Stimulated activated CD8-positive, alpha-beta memory T cell treated with anti-CD3 and anti-CD28 coated beads, Interleukin-12 subunit alpha, Interleukin-12 subunit beta, amount 100 ng/mL, for 4 hours (primary cell): ENCODE data around the gene FBXL15.
A peak's percentile ranks its signal among the peaks of the same experiment; 100 is the strongest.

Source experiments
- DNase-seq: peaks from one replicate; pipeline ENCODE4 v3.0.0-alpha.2; 2020; ENCODE audit warnings: low read depth

FBXL15 gene

DNA sequence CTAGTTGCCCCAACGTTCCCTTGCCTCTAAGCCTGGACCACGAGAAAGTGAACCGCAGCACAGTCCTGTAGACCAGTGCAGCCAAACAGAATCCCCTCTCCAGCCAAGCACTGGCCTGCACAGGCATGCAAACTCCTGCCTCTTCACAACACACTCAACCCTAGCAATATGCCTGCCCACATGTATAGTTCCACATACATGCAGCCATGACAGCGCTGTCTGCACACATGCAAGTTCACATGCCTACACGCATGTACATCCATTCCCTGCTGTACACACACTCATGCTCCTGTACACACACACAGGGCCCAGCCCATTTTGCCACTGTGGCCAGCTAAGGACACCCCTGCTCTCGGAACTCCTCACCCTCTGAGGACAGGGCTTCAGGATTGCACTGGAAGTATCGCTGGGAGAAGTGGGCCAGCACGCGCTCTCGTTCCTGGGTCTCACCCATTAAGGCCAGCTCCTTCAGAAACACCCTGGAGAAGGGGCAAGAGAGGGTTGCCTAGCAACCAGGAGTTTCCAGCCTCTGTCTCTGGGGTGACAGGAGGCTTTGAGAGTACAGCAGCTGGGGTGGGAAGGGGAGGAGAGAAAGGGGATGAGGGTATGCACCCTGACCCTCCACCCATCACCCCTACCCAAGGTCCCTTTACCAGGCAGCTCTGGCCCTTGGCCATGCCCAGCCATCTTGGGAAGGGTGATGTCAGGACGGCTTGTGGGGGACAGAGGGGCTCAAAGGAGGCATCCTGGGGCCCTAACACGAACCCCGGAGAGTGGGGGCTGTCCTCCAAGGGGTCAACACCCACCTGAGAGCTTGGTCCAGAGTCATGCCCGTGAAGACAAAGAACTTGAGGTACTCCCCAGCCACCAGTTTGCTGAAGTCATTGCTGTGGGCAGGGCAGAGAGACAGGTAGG is 9.0 kb upstream of the FBXL15 start:
- DNase-seq: no peak

DNA sequence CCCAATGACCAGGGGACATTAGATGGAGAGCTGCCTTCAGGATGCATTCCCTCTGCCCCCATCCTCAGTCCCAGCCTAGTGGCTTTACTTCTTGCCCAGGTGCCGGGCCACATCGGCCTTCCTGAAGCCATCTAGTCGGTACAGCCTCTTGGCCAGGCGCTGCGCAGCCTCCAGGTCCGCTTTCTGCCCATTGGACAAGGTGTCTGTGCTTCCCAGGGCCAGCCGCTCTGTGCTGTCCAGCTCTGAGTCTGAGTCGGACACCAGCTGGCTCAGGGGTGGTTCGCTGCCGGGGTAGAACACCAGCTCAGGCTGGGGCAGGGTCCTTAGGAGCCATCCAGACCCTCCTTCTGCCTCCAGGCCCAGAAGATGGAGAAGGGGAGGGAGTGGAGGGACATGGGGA is 8.3 kb upstream of the FBXL15 start:
- no peak for DNase-seq

DNA sequence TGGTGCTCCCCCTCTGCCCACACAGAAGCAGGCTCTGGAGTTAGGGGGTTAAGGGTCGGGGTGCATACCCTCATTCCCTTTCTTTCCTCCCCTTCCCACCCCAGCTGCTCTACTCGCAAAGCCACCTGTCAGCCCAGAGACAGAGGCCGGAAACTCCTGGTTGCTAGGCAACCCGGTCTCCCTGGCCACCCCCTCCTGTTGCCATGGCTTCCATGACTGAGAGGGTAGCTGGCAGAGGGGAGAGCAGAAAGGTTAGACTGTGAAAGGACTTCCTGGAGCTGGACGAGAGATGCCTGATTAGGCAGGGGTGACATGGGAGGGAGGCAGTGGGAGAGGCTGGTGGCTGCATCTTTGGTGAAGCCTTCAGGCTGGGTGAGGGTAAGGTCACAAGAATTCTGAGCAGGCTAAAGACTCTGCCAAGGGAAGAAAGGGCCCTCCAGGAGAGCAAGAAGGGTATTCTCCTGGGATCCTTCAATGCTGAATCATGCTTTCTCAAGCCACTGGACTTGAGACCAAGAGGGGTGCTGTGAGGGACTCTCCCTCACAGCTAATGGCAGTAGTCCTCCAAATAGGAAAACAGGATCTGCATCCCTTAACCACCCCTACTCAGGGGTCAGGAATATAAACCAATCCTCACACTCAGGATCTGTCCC is 7.5 kb upstream of the FBXL15 start:
- DNase-seq: no peak

DNA sequence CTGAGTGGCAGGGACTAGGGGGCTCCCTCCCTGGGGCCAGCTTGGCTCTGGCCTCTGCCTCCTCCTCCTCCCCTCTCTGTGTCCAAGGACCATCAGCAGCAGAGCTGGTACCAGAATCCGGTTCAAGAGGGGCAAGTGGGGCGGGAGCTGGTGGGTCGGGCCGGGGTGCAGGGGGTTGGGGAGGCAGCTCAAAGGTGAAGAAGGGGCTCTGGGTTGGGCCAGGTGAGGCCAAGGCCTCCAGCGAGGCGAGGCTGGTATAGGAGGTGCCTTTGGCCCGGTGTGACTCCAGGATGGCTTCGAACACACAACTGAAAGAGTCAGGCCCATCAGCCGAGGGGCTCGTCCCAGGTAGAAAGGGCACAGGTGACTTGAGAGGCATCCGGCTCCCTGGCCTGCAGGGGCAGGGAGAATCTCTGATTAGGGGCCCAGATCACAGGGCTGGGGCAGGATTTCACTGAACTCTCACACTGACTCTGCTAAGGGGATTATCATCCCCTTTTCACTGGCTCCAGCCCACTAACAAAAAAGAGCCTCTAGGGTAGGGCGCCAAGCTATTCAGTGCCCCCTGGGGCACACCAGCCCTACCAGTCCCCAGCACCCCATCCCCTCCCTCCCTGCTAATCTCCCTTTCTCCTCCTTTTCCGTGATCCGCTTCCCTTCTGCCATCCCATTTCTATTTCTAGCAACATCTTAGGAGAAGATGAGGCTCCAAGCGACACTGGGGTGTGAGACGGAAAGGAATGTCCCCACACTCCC is 6.7 kb upstream of the FBXL15 start:
- no peak for DNase-seq

DNA sequence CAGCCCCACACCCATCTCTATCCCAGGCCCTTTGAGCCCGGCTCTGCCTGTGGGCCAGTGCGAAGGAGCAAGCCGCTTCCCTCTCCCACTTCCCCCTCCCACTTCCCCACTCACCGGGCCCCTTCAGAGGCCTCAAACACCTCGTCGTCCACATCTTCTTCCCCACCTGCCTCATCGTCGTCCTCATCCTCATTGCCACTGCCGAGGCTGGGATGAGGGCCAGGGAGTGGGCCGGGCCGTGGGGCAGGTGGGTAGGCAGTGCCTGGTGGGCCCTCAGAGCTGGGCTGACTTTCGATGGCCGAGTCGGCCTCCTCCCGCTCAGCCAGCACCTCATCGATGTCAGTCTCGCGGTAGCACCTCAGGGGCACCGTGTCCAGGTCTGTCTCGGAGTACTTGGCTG is 5.9 kb upstream of the FBXL15 start:
- no peak for DNase-seq

DNA sequence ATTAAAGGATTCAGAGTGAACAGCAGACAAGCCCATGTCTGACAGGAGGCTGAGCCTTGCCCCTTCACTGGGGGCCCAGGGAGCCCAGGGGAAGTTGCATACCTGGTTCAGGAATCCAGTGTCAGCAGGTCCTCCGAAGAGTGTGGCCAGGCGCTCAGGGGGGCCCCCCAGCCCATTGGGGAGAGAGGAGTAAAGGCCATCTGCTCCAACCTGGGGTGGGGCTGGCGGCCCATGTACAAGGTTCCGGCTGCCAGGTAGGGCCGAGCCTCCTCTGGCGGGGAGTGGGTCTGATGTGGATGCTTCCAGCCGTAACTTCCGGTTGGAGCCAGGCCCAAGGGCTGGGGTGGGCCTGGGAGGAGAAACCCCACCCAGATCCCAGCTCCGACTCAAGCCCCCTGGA is 4.4 kb upstream of the FBXL15 start:
- DNase-seq: no peak

DNA sequence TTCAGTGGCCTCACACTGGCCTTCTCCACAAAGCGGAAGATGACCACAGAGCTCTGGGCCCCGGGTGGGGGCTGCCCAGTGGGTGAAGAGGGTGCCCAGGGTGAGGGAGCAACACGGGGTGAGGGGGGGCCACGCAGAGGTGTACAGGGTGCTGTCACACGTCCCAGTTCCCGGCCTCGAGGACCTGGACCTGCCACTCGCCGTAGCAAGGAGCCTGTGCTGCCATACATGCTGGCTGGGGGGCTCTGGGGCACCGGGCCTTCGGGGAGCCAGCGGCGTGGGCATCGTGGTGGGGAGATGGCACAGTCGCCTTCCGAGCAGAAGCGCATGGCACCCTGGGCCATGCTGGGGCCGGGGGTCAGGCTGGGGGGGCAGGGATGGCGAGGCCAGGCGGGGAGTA is 3.9 kb upstream of the FBXL15 start:
- DNase-seq: no peak

DNA sequence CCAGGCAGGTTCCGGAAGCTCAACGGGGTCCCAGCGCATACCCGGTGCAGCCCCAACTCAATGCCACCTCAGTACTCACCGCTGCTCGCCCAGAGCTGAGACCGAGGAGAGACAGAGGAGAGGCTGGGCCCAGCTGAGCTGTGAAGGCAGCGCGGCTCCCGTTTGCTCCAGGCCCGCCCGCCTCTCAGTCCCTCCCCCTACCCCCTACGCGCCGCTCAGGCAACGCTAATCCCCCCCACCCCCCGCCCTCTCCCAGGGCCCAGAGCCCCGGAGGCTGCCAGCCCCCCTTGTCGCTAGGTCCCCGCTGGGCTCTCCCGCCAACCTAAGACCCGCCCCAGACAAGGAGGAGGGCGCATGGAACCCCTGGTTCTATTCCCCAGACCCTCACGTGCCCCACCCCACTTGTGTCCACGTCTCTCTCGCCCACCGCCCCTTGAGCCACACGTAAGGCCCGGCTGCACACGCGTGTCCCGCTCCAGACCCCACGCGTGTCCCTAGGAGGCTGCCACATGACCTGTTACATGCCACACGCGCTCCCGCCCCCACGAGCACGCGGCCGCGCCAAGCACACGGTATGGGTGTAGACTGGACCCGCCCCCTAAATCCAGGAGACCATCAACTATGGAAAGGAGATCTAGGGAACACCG is 1.9 kb upstream of the FBXL15 start, which contains the start of gene PSD:
PSD (minus strand) TSS at position 164 of the 647 bp plus-strand sequence. CDS start 1,747 bp downstream, outside the sequence.
- DNase-seq: no peak

DNA sequence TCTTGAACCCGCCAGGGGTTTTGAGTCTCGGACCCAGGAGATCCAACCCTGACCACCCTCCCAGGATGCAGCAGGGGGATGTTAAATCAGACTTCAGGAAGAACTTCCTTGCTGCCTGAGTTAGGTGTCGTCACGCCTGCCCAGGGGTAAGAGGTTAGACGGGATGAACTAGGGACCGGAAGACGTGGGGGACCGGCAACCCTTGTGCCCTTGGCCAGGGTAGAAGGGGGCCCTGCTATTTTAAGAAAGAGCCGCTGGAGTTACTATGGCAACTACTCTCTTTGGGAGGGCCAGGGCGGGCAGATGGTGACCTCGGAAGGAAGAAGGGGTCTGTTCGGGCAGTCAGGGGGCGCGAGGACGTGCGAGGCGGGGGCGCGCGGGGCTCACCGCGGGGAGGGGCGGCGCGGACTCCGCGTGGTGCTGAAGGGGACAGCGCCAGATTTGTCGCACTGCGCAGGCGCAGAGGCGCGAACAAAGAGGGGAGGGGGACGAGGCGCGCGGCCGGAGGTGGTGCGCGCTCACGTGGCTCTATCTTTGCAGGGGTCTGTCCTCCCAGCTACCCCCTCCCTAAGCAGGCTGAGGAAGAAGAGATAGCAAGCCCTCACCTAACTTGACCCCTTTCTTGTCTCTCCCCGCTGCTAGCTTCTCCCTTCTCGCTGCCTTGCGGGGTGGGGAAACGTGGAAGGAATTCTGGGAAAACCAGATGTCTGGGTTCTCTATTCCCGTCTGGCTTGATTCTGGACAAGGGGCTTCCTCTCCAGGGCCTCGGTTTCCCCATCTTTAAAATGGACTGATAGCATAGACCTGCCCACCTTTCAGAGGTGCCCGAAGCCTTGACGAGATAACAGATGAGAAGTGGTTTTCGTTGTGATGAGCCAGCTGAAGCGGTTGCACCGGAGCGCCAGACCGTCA is 1.1 kb upstream of the FBXL15 start:
- DNase-seq: peak; percentile 52

DNA sequence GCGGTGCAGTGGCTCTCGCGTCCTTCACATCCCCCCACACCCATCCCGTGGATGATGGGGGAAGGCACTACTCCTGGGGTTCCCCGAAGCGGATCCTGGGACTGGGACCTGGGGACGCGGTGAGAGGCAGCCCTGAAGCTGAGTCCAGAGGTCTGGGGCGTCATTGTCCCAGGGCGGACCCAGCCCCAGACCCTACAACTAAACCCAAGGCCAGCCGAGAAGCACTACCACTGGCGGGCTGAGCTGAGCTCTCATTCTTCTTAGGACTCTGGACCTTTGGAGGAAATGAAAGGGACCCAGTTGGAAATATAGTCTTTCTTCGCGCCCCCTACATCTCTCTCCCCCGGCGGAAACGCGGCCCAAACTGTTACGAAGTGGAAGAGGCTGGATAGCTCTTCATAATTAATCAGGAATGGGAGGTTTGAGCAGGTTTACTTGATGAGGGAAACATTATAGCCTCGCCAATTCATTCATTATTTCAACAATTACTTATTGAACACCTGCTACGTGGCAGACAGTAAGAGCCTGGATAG is 389 bp upstream of the FBXL15 start:
- no peak for DNase-seq

DNA sequence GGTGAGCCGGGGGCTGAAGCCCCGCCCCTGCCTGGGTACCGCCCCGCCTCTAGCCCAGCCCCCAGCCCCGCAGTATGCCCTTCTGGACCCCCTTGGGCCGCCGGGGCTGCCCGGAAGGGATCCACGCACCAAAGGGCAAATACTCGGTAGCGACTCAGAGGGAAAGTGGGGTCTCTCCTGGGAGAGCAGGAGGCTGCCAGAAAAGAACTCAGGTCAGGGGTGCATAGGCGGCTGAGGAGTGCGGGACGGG is 796 bp downstream of the FBXL15 start:
- DNase-seq: no peak

DNA sequence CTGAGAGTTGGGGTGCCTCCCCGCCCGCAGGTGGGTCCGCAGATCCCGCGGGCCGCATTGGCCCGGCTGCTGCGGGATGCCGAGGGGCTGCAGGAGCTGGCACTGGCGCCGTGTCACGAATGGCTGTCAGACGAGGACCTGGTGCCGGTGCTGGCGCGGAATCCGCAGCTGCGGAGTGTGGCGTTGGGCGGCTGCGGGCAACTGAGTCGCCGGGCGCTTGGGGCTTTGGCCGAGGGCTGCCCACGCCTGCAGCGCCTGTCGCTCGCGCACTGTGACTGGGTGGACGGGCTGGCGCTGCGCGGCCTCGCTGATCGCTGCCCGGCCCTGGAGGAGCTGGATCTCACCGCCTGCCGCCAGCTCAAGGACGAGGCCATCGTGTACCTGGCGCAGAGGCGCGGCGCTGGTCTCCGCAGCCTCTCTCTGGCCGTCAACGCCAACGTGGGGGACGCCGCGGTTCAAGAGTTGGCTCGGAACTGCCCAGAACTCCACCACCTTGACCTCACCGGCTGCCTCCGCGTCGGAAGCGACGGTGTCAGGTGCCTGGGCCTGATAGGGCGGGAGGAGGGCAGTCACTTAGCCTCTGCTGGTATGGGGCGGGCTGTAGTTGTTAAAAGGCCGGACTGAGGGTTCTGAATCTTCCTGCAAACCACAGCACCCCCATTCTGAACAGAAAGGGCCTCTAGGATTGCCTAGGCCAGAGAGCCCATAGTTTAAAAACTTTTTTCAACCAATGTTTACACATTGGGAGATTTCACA is 1.3 kb downstream of the FBXL15 start:
- DNase-seq: no peak

DNA sequence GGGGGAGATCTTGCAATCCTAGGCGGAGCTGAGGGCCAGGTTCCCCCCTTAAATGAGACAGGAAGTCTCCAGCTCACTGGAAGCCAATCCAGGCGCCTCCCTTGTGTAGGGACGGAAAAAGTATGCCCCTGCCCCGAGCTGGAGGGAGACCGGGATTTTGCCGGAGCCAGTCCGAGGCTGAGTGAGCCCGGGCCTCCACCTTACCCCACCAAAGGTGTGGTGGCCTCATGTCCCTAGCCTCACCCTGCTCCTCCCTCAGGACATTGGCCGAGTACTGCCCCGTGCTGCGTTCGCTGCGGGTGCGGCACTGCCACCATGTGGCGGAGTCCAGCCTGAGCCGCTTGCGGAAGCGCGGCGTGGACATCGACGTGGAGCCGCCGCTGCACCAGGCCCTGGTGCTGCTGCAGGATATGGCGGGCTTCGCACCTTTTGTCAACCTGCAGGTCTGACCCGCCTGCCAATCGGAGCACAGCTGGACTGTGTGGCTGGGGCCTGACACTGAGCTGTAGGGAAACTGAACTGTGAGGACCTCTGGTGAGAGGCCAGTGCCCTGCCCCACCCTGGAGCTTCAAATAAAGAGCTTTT is 2.0 kb downstream of the FBXL15 start:
- DNase-seq: no peak

DNA sequence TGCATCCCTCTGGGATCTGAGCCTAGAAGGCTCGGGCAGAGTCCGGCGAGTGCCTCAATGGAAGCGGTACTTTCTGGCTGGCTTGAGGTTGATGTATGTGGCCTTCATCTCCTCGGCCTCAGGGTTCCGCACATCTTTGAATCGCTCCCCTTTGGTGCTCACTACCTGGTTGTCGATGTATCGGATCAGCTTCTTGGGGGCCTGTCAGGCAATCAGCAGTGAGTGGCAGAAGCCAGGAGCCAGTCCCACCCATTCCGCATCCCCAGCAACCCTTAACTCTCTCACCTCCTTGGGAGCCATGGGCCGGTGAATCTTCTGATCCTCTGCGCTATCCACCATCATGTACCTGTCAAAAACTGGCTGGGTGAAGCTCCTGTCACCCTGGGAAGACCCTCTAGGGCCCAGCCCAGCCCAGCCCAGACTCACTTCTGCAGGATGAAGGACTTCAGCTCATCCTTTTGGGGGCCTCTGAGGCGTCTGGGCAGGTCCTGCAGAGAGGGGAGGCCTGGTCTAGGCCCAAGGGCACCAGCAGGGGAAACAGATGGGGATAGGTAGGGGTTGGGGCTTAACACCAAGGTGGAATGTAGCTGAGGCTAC is 2.8 kb downstream of the FBXL15 start:
- DNase-seq: no peak

DNA sequence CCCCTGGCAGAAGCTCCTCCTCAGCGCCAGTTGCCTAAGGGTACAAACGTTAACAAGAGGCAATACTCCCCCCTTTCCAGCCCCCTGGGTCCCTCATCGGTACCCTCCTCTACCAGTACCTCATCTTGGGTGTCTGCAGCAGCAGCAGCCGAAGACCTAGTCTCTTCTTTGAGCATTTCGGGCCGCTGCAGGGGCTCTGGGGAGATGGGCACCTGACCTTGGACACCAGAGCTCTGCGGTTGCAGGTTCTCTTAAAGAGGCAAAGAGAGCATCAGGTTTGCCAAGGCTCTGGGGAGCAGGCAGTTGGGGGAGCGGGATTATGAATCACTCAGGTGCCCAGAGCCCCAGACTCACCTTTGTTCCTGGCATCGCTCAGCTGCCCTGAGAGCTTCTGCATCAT is 3.5 kb downstream of the FBXL15 start:
- DNase-seq: no peak

DNA sequence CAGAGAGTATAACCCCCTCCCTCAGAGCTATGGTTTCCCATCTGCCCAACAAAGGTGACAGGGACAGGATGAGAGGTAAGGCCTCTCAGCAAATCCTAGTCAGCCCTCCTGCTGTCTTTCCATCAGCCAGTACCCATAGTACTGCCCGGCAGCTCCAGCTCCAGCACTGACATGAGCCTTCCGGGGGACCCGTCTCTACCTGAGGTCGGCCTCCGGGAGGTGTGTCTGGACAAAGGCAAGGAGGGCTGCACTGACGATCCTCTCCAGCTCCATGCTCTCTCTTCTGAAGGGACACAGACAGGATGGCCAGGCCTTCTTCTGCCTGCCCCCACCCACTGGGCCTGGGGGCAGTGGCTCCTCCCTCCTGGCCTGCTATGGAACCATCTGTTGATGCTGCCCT is 4.3 kb downstream of the FBXL15 start:
- no peak for DNase-seq

DNA sequence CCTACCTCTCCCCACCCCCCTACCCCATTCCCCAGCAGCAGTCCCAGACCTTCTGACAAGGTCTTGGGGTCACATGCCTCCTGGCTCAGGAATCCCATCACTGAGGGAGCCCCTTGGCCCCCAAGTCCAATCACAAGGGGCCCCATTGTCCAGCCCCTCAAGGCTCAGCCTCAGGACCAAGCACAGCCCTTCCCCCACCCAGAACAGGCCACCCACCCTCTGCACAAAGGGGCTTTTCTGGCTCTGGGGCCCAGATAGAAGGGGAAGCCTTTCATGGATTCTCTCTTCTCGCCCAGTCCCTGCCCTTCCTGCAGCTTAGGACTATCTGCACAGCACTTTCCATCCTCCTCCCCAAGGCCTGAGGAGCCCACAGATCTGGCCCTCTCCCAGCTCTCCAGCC is 4.8 kb downstream of the FBXL15 start:
- DNase-seq: no peak

DNA sequence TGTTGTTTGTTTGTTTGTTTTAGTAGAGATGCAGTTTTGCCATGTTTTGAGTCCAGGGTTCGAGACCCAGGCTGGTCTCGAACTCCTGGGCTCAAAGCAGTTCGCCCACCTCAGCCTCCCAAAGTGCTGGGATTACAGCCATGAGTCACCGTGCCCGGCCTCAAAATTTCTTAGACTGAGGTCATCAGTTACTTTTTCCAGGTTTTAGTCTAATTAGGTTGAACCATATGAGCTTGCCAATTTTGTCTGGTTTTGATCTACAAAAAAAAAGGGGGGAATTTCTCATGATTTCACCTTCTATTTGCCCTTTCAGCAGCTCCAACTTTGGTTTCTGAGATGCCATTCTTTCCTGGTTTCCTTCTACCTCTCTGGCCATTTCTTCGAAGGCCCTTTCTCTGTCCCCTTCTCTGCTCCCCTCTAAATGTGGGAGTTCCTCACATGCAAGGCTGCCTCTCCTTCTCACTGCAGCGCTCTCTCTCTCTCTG is 6.2 kb downstream of the FBXL15 start:
- no peak for DNase-seq

DNA sequence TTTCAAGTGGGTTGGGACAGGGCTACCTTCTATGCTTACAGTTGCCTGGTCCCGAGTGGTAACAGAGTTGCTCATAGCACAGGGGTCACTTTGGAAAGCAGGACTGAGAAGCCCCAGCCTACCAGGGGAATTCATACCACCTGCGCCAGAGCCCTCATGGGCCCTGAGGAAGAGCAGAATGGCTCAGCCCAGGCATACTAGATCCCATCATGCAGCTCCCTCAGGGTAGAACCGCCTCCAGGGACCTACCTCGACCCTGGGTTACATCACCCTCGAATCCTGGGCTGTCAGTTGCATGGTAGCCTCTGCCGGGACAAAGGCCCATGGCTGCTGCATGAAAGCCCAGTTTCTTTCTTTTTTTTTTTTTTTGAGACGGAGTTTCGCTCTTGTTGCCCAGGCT is 8.8 kb downstream of the FBXL15 start:
- DNase-seq: no peak
